T-helper 1 cell treated with Interleukin-12 subunit alpha and Interleukin-12 subunit beta and Interleukin-4 antibody, amounts not matched to agents 30 μg/mL and 1 μg/mL, for 36 hours (primary cell): ENCODE data around the gene PXMP4.

Source experiments
- H3K27ac Mint-ChIP-seq: one replicate; pipeline ENCODE4 v1.8.0; 2021; ENCODE audit warnings: mild to moderate bottlenecking, mixed read lengths
- H3K27me3 Mint-ChIP-seq: one replicate; pipeline ENCODE4 v1.8.0; 2021; ENCODE audit warnings: low read depth, mixed read lengths
- H3K36me3 Mint-ChIP-seq: one replicate; pipeline ENCODE4 v1.8.0; 2021; ENCODE audit warnings: low read depth, mixed read lengths
- H3K4me1 Mint-ChIP-seq: one replicate; pipeline ENCODE4 v1.8.0; 2021; ENCODE audit warnings: low read depth, mixed read lengths
- H3K4me3 Mint-ChIP-seq: one replicate; pipeline ENCODE4 v1.8.0; 2021; ENCODE audit warnings: mild to moderate bottlenecking, moderate library complexity, mixed read lengths
- H3K9me3 Mint-ChIP-seq: one replicate; pipeline ENCODE4 v1.8.0; 2021; ENCODE audit warnings: mixed read lengths

PXMP4 gene

GRCh38 chr20:33667245-33667675, 52.9 kb downstream of the PXMP4 start:
- H3K4me1 Mint-ChIP-seq: peaks cover 46% of the 10 kb centered on the region
- H3K4me3 Mint-ChIP-seq: peak overlapping the region; percentile 76
- H3K36me3 Mint-ChIP-seq: peaks cover 20% of the 10 kb centered on the region
- no peaks in the 10 kb centered on the region for H3K27me3 Mint-ChIP-seq
- H3K9me3 Mint-ChIP-seq: no peaks in the 10 kb centered on the region
- peak overlapping the region; percentile 65 for H3K27ac Mint-ChIP-seq

- H3K9me3 Mint-ChIP-seq: no peaks in the 10 kb centered on the region
Measured at GRCh38 chr20:33666293-33667244, 53.5 kb downstream of the PXMP4 start, which contains the start of gene ACTL10. TSS of gene ACTL10 (plus strand) at chr20:33666943. CDS start at chr20:33667498, 555 bp downstream.

GRCh38 chr20:33664762-33665144, 55.4 kb downstream of the PXMP4 start:
- peaks cover 40% of the 10 kb centered on the region for H3K4me1 Mint-ChIP-seq
- peak overlapping the region; percentile 89 for H3K4me3 Mint-ChIP-seq
- H3K36me3 Mint-ChIP-seq: peaks cover 10% of the 10 kb centered on the region
- no peaks in the 10 kb centered on the region for H3K9me3 Mint-ChIP-seq
- H3K27ac Mint-ChIP-seq: peak overlapping the region; percentile 91
- H3K27me3 Mint-ChIP-seq: no peaks in the 10 kb centered on the region

More at GRCh38 chr20:33666293-33667244, 53.5 kb downstream of the PXMP4 start, which contains the start of gene ACTL10:
- Mint-ChIP-seq H3K27ac (peak within 1 kb of the TSS; percentile 92), H3K27me3 (no peaks in the 10 kb centered on the region), H3K36me3 (peaks cover 17% of the 10 kb centered on the region), H3K4me1 (peaks cover 45% of the 10 kb centered on the region), H3K4me3 (peak within 1 kb of the TSS; percentile 92)

- peaks cover 39% of the 10 kb centered on the region for H3K4me1 Mint-ChIP-seq
- H3K27me3 Mint-ChIP-seq: no peaks in the 10 kb centered on the region
- no peaks in the 10 kb centered on the region for H3K9me3 Mint-ChIP-seq
- H3K4me3 Mint-ChIP-seq: peak overlapping the region; percentile 89
- H3K36me3 Mint-ChIP-seq: peaks cover 9% of the 10 kb centered on the region
- peak overlapping the region; percentile 91 for H3K27ac Mint-ChIP-seq
Measured at GRCh38 chr20:33664085-33664761, 55.9 kb downstream of the PXMP4 start.

- H3K36me3 Mint-ChIP-seq: peaks cover 11% of the 10 kb centered on the region
- no peaks in the 10 kb centered on the region for H3K9me3 Mint-ChIP-seq
- peaks cover 37% of the 10 kb centered on the region for H3K4me1 Mint-ChIP-seq
- H3K4me3 Mint-ChIP-seq: peak overlapping the region; percentile 89
- peak overlapping the region; percentile 91 for H3K27ac Mint-ChIP-seq
- no peaks in the 10 kb centered on the region for H3K27me3 Mint-ChIP-seq
Measured at GRCh38 chr20:33663161-33664084, 56.7 kb downstream of the PXMP4 start.

- peak within 1 kb of the TSS; percentile 89 for H3K4me3 Mint-ChIP-seq
- peak within 1 kb of the TSS; percentile 89 for H3K27ac Mint-ChIP-seq
- H3K36me3 Mint-ChIP-seq: peaks cover 14% of the 10 kb centered on the region
- no peaks in the 10 kb centered on the region for H3K9me3 Mint-ChIP-seq
- peaks cover 31% of the 10 kb centered on the region for H3K4me1 Mint-ChIP-seq
- no peaks in the 10 kb centered on the region for H3K27me3 Mint-ChIP-seq
Measured at GRCh38 chr20:33662172-33662571, 57.9 kb downstream of the PXMP4 start, which contains the start of gene C20orf144. TSS of gene C20orf144 (plus strand) at chr20:33662327. CDS start at chr20:33662346, 19 bp downstream.

- H3K36me3 Mint-ChIP-seq: peaks cover 14% of the 10 kb centered on the region
- no peaks in the 10 kb centered on the region for H3K27me3 Mint-ChIP-seq
- H3K9me3 Mint-ChIP-seq: no peaks in the 10 kb centered on the region
- H3K4me3 Mint-ChIP-seq: no peak overlapping the region
- H3K27ac Mint-ChIP-seq: no peak overlapping the region
- peaks cover 23% of the 10 kb centered on the region for H3K4me1 Mint-ChIP-seq
Measured at GRCh38 chr20:33660685-33661058, 59.4 kb downstream of the PXMP4 start.

GRCh38 chr20:33660035-33660684, 60.0 kb downstream of the PXMP4 start:
- no peaks in the 10 kb centered on the region for H3K27me3 Mint-ChIP-seq
- H3K4me3 Mint-ChIP-seq: no peak overlapping the region
- peaks cover 14% of the 10 kb centered on the region for H3K36me3 Mint-ChIP-seq
- H3K4me1 Mint-ChIP-seq: peaks cover 19% of the 10 kb centered on the region
- H3K27ac Mint-ChIP-seq: no peak overlapping the region
- no peaks in the 10 kb centered on the region for H3K9me3 Mint-ChIP-seq

- Mint-ChIP-seq H3K4me3 (no peak overlapping the region), H3K27ac (no peak overlapping the region), H3K27me3 (no peaks in the 10 kb centered on the region), H3K4me1 (peaks cover 12% of the 10 kb centered on the region), H3K36me3 (peaks cover 12% of the 10 kb centered on the region), H3K9me3 (no peaks in the 10 kb centered on the region)
Measured at GRCh38 chr20:33659341-33660034, 60.6 kb downstream of the PXMP4 start.

GRCh38 chr20:33658929-33659328, 61.2 kb downstream of the PXMP4 start:
- Mint-ChIP-seq H3K27ac (no peak overlapping the region), H3K27me3 (no peaks in the 10 kb centered on the region), H3K36me3 (peaks cover 10% of the 10 kb centered on the region), H3K4me1 (peaks cover 9% of the 10 kb centered on the region), H3K4me3 (no peak overlapping the region), H3K9me3 (no peaks in the 10 kb centered on the region)

GRCh38 chr20:33658510-33658909, 61.6 kb downstream of the PXMP4 start:
- peaks cover 9% of the 10 kb centered on the region for H3K4me1 Mint-ChIP-seq
- peaks cover 10% of the 10 kb centered on the region for H3K36me3 Mint-ChIP-seq
- no peak overlapping the region for H3K27ac Mint-ChIP-seq
- H3K4me3 Mint-ChIP-seq: no peak overlapping the region
- no peaks in the 10 kb centered on the region for H3K9me3 Mint-ChIP-seq
- H3K27me3 Mint-ChIP-seq: no peaks in the 10 kb centered on the region

GRCh38 chr20:33657704-33658095, 62.4 kb downstream of the PXMP4 start:
- peaks cover 10% of the 10 kb centered on the region for H3K36me3 Mint-ChIP-seq
- H3K27me3 Mint-ChIP-seq: no peaks in the 10 kb centered on the region
- no peak overlapping the region for H3K27ac Mint-ChIP-seq
- no peaks in the 10 kb centered on the region for H3K9me3 Mint-ChIP-seq
- peaks cover 5% of the 10 kb centered on the region for H3K4me1 Mint-ChIP-seq
- H3K4me3 Mint-ChIP-seq: no peak overlapping the region
